ENCODE results near the gene NLRP5. TPM values are rescaled to one million over a fixed set of nuclear protein-coding genes. Genes with fewer than 3 reads are reported as not detected.

NLRP5 gene
- total RNA-seq, 3 donors from 2014 or later, result not detected

GRCh38 chr19:56053596-56053995 lies 67.0 kb downstream of the NLRP5 start:
- no peaks in the 10 kb centered on the region for H3K4me1 ChIP-seq (ENCODE audit: low read depth)
- H3K9me3 ChIP-seq, result no peaks in the 10 kb centered on the region
- TF ChIP-seq CTCF (IDR thresholded peaks at IDR 0.05), result no peak
- DNase-seq, result no peak
- no peaks in the 10 kb centered on the region for H3K36me3 ChIP-seq (ENCODE audit: low read depth)
- no peak overlapping the region for H3K4me3 ChIP-seq
- no peak for ATAC-seq
- intact Hi-C loops (cut with DNase I, micrococcal nuclease), result no loop called here

GRCh38 chr19:56066152-56067023 lies 79.8 kb downstream of the NLRP5 start:
- Histone ChIP-seq H3K4me3 (no peak overlapping the region), H3K36me3 (ENCODE audit: low read depth) (no peaks in the 10 kb centered on the region), H3K9me3 (no peaks in the 10 kb centered on the region), H3K4me1 (ENCODE audit: low read depth) (peaks cover 6% of the 10 kb centered on the region)
- peak; percentile 84 for TF ChIP-seq CTCF (IDR thresholded peaks at IDR 0.05)
- intact Hi-C loops (cut with DNase I, micrococcal nuclease), result no loop called here
- peak; percentile 93 for ATAC-seq
- DNase-seq, result peak; percentile 69 to 75 (median 71)

GRCh38 chr19:56069642-56070041 lies 83.1 kb downstream of the NLRP5 start:
- Histone ChIP-seq H3K4me1 (ENCODE audit: low read depth) (peaks cover 6% of the 10 kb centered on the region), H3K9me3 (no peaks in the 10 kb centered on the region), H3K36me3 (ENCODE audit: low read depth) (no peaks in the 10 kb centered on the region), H3K4me3 (no peak overlapping the region)
- ATAC-seq (no peak), DNase-seq (no peak)
- intact Hi-C loops (cut with DNase I, micrococcal nuclease), result loop anchor here (10.0 kb wide), 2 partner anchors 105 to 285 kb away; partner anchors contain the start of gene GALP (in 1 of the 2)
- no peak for TF ChIP-seq CTCF (IDR thresholded peaks at IDR 0.05)

- Histone ChIP-seq H3K4me3 (no peak overlapping the region), H3K36me3 (ENCODE audit: low read depth) (no peaks in the 10 kb centered on the region), H3K4me1 (ENCODE audit: low read depth) (peaks cover 6% of the 10 kb centered on the region), H3K9me3 (no peaks in the 10 kb centered on the region)
- TF ChIP-seq CTCF (IDR thresholded peaks at IDR 0.05), result no peak
- DNase-seq (no peak), ATAC-seq (no peak)
- intact Hi-C loops (cut with DNase I, micrococcal nuclease), result loop anchor here (10.0 kb wide), 2 partner anchors 104 to 284 kb away; partner anchors contain the start of gene GALP (in 1 of the 2)
Measured at GRCh38 chr19:56071151-56071550, 84.6 kb downstream of the NLRP5 start.

- DNase-seq (peak in 2 of 3 donors; percentile 59 to 83), ATAC-seq (peak; percentile 75)
- Histone ChIP-seq H3K4me1 (ENCODE audit: low read depth) (peaks cover 8% of the 10 kb centered on the region), H3K36me3 (ENCODE audit: low read depth) (no peaks in the 10 kb centered on the region), H3K9me3 (no peaks in the 10 kb centered on the region), H3K4me3 (no peak overlapping the region)
- intact Hi-C loops (cut with DNase I, micrococcal nuclease), result loop anchor here (10.0 kb wide), 2 partner anchors 98 to 278 kb away; partner anchors contain the start of gene GALP (in 1 of the 2)
- TF ChIP-seq CTCF (IDR thresholded peaks at IDR 0.05), result peak; percentile 68
Measured at GRCh38 chr19:56076498-56076897, 89.9 kb downstream of the NLRP5 start.
